OCI-LY3 (cell line): ENCODE data around the gene MINDY3.

Experiments
- H2AFZ ChIP-seq: fragments of 200-600, 300-600 bp; shearing (Covaris generic); 2 replicates; pipeline ENCODE4 v1.6.0; 2014; ENCODE audit warnings: antibody characterized with exemption, low read depth, low read length
- H3K27ac ChIP-seq: fragments of 200-600, 300-600 bp; sonication (generic); 2 replicates; pipeline ENCODE4 v1.5.1; 2014; ENCODE audit warnings: mild to moderate bottlenecking, low read length, moderate library complexity, mixed read lengths
- H3K27me3 ChIP-seq: fragments of 200-600, 300-600 bp; sonication (generic); 2 replicates; pipeline ENCODE4 v1.6.1; 2014; ENCODE audit warnings: low read depth, low read length, mixed read lengths
- H3K36me3 ChIP-seq: fragments of 200-600, 300-600 bp; sonication (generic); replicated peaks from 2 replicates; pipeline ENCODE3; 2014; ENCODE audit warnings: low read depth, low read length, mixed read lengths
- H3K4me1 ChIP-seq: fragments of 300-600, 200-600 bp; sonication (generic); 2 replicates; pipeline ENCODE4 v1.6.1; 2014; ENCODE audit warnings: low read length, mixed read lengths
- H3K4me2 ChIP-seq: fragments of 200-600, 300-600 bp; sonication (generic); 2 replicates; pipeline ENCODE4 v1.6.1; 2014; ENCODE audit warnings: low read length, mixed read lengths
- H3K4me3 ChIP-seq: fragments of 300-600, 200-600 bp; sonication (generic); 2 replicates; pipeline ENCODE4 v1.5.1; 2014; ENCODE audit warnings: antibody characterized with exemption, mild to moderate bottlenecking, low read length, moderate library complexity
- H3K79me2 ChIP-seq: fragments of 300-600, 200-600 bp; shearing (Covaris generic); 2 replicates; pipeline ENCODE4 v1.6.1; 2014; ENCODE audit warnings: mild to moderate bottlenecking, low read length, mixed read lengths
- H3K9ac ChIP-seq: fragments of 300-600, 200-600 bp; shearing (Covaris generic); 2 replicates; pipeline ENCODE4 v1.6.0; 2014; ENCODE audit warnings: mild to moderate bottlenecking, low read length, moderate library complexity
- H3K9me3 ChIP-seq: fragments of 200-600, 300-600 bp; shearing (Covaris generic); 2 replicates; pipeline ENCODE4 v1.6.1; 2014; ENCODE audit warnings: low read length, mixed read lengths; ENCODE audit not compliant: insufficient read depth
- H4K20me1 ChIP-seq: fragments of 200-600, 300-600 bp; sonication (generic); 2 replicates; pipeline ENCODE4 v1.6.1; 2016; ENCODE audit warnings: low read length, mixed read lengths; ENCODE audit not compliant: insufficient read depth
- CTCF ChIP-seq: fragments of 200-600, 300-600 bp; sonication (generic); IDR thresholded peaks from 2 replicates; pipeline ENCODE4 v1.5.1; 2014; ENCODE audit warnings: antibody characterized with exemption, low read length, low read depth
- EZH2phosphoT487 ChIP-seq: fragments of 200-600 bp; shearing (Covaris generic); IDR thresholded peaks from 2 replicates; pipeline ENCODE4 v1.6.1; 2018; ENCODE audit warnings: antibody characterized with exemption, mixed run types, low read depth

MINDY3 gene

GRCh38 chr10:15859906-15860691 is at the start of gene MINDY3:
TSS of gene MINDY3 (minus strand) at chr10:15860507. CDS start at chr10:15860299, 208 bp downstream.
- Histone ChIP-seq H3K79me2 (peaks cover 46% of the 10 kb centered on the region), H3K4me1 (peaks cover 10% of the 10 kb centered on the region), H3K36me3 (no peaks in the 10 kb centered on the region), H3K9ac (peak within 1 kb of the TSS; percentile 87), H2AFZ (peak within 1 kb of the TSS; percentile 95), H3K9me3 (peaks cover 3% of the 10 kb centered on the region; the same call in 1 of the 2 replicates), H3K4me2 (peak within 1 kb of the TSS; percentile 70), H3K27ac (peak within 1 kb of the TSS; percentile 66), H3K27me3 (no peaks in the 10 kb centered on the region), H3K4me3 (peak within 1 kb of the TSS; percentile 98), H4K20me1 (peaks cover 4% of the 10 kb centered on the region; the same call in 1 of the 2 replicates)
- no peak for TF ChIP-seq CTCF
- no peak for TF ChIP-seq EZH2phosphoT487

- TF ChIP-seq CTCF (no peak), EZH2phosphoT487 (no peak)
- Histone ChIP-seq H3K9me3 (no peaks in the 10 kb centered on the region), H3K4me3 (no peak overlapping the region), H3K36me3 (no peaks in the 10 kb centered on the region), H3K4me2 (no peak overlapping the region), H3K9ac (no peak overlapping the region), H3K27me3 (no peaks in the 10 kb centered on the region), H3K4me1 (no peaks in the 10 kb centered on the region), H4K20me1 (no peaks in the 10 kb centered on the region), H2AFZ (no peak overlapping the region), H3K79me2 (no peaks in the 10 kb centered on the region), H3K27ac (no peak overlapping the region)
Observed at GRCh38 chr10:15901889-15902288, 41.6 kb upstream of the MINDY3 start.

- no peak overlapping the region for H3K27ac ChIP-seq
- no peaks in the 10 kb centered on the region for H3K4me1 ChIP-seq
- TF ChIP-seq EZH2phosphoT487: no peak
- peak; percentile 28 for TF ChIP-seq CTCF
- no peaks in the 10 kb centered on the region for H3K79me2 ChIP-seq
- H3K9ac ChIP-seq: no peak overlapping the region
- H3K36me3 ChIP-seq: no peaks in the 10 kb centered on the region
- H2AFZ ChIP-seq: no peak overlapping the region
- no peaks in the 10 kb centered on the region for H4K20me1 ChIP-seq
- no peaks in the 10 kb centered on the region for H3K27me3 ChIP-seq
- H3K4me2 ChIP-seq: no peak overlapping the region
- H3K9me3 ChIP-seq: no peaks in the 10 kb centered on the region
- H3K4me3 ChIP-seq: no peak overlapping the region
Observed at GRCh38 chr10:15898046-15898445, 37.7 kb upstream of the MINDY3 start.

- no peak overlapping the region for H3K4me2 ChIP-seq
Observed at GRCh38 chr10:15897287-15897686, 37.0 kb upstream of the MINDY3 start.

More at GRCh38 chr10:15897287-15897686, 37.0 kb upstream of the MINDY3 start:
- no peak overlapping the region for H3K4me3 ChIP-seq
- no peaks in the 10 kb centered on the region for H3K4me1 ChIP-seq
- no peaks in the 10 kb centered on the region for H3K79me2 ChIP-seq
- no peaks in the 10 kb centered on the region for H3K9me3 ChIP-seq
- H2AFZ ChIP-seq: no peak overlapping the region
- no peak overlapping the region for H3K27ac ChIP-seq
- no peaks in the 10 kb centered on the region for H3K27me3 ChIP-seq
- H3K9ac ChIP-seq: no peak overlapping the region
- no peaks in the 10 kb centered on the region for H4K20me1 ChIP-seq
- H3K36me3 ChIP-seq: no peaks in the 10 kb centered on the region
- no peak for TF ChIP-seq CTCF
- no peak for TF ChIP-seq EZH2phosphoT487
